Measurements from ENCODE around the gene BPIFB1.

BPIFB1 gene

DNA sequence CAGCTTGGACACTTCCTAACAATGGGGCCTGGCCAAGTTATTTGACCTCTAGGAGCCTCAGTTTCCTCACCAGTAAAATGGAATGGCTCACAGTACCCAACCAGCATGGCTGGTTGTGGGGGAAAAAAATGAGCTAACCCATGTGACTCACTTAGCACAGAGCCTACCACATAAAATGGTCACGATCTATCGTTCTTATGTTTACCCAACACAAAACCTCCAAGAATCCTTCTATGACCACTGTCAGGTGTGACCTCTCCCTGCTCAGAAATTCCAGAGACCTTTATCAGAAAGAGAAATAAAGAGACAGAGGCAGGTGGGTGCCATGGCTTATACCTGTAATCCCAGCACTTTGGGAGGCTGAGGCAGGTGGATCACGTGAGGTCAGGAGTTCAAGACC, 39.4 kb downstream of the BPIFB1 start:
- H3K4me3 ChIP-seq (ENCODE audit: insufficient read length, low read depth), result no peak overlapping the region
- TF ChIP-seq YY1 (IDR thresholded peaks at IDR 0.05; ENCODE audit: insufficient read depth, insufficient read length) (no peak), ZNF274 (IDR thresholded peaks at IDR 0.05; ENCODE audit: low read depth, low read length) (no peak), SUZ12 (IDR thresholded peaks at IDR 0.05; ENCODE audit: extremely low read depth, insufficient read depth, insufficient read length) (no peak)
- DNase-seq (ENCODE audit: low read depth, low spot score), result no peak
- no peaks in the 10 kb centered on the region for H3K9me3 ChIP-seq (ENCODE audit: insufficient read depth, low read length)
- H3K4me1 ChIP-seq (ENCODE audit: insufficient read depth, insufficient read length), result no peaks in the 10 kb centered on the region
- H3K36me3 ChIP-seq (ENCODE audit: insufficient read depth, insufficient read length, low read length), result no peaks in the 10 kb centered on the region
- H3K27me3 ChIP-seq (ENCODE audit: insufficient read depth, insufficient read length), result no peaks in the 10 kb centered on the region
- no peak overlapping the region for H3K9ac ChIP-seq (ENCODE audit: insufficient read length, low read depth)

GRCh38 chr20:33323236-33323635, 40.2 kb downstream of the BPIFB1 start:
- Histone ChIP-seq H3K4me1 (ENCODE audit: insufficient read depth, insufficient read length) (no peaks in the 10 kb centered on the region), H3K4me3 (ENCODE audit: insufficient read length, low read depth) (no peak overlapping the region), H3K9ac (ENCODE audit: insufficient read length, low read depth) (no peak overlapping the region), H3K9me3 (ENCODE audit: insufficient read depth, low read length) (no peaks in the 10 kb centered on the region), H3K27me3 (ENCODE audit: insufficient read depth, insufficient read length) (no peaks in the 10 kb centered on the region), H3K36me3 (ENCODE audit: insufficient read depth, insufficient read length, low read length) (no peaks in the 10 kb centered on the region)
- TF ChIP-seq ZNF274 (IDR thresholded peaks at IDR 0.05; ENCODE audit: low read depth, low read length) (no peak), YY1 (IDR thresholded peaks at IDR 0.05; ENCODE audit: insufficient read depth, insufficient read length) (no peak), SUZ12 (IDR thresholded peaks at IDR 0.05; ENCODE audit: extremely low read depth, insufficient read depth, insufficient read length) (no peak)
- no peak for DNase-seq (ENCODE audit: low read depth, low spot score)

DNA sequence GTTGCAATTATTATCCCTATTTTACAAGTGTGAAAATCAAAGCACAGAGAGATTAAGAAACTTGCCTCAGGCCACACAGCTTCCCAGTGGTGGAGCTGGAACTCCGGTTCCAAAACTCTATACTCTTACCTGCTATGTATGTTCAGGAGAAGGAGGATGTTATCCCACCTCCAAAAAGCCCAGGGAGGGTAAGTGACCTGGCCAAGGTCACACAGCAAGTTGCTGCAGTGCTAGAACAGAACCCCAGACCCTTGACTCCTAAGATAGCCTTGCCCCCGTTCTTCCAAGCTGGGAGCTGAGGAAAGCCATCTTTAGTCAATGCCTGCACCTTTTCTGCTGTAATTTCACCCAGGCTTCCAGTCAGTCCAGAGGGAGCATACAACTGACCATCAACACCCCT, 42.3 kb downstream of the BPIFB1 start:
- H3K4me3 ChIP-seq (ENCODE audit: insufficient read length, low read depth), result no peak overlapping the region
- H3K27me3 ChIP-seq (ENCODE audit: insufficient read depth, insufficient read length), result no peaks in the 10 kb centered on the region
- TF ChIP-seq ZNF274 (IDR thresholded peaks at IDR 0.05; ENCODE audit: low read depth, low read length) (no peak), YY1 (IDR thresholded peaks at IDR 0.05; ENCODE audit: insufficient read depth, insufficient read length) (no peak), SUZ12 (IDR thresholded peaks at IDR 0.05; ENCODE audit: extremely low read depth, insufficient read depth, insufficient read length) (no peak)
- H3K36me3 ChIP-seq (ENCODE audit: insufficient read depth, insufficient read length, low read length), result no peaks in the 10 kb centered on the region
- H3K4me1 ChIP-seq (ENCODE audit: insufficient read depth, insufficient read length), result peaks cover 4% of the 10 kb centered on the region
- no peaks in the 10 kb centered on the region for H3K9me3 ChIP-seq (ENCODE audit: insufficient read depth, low read length)
- no peak for DNase-seq (ENCODE audit: low read depth, low spot score)
- H3K9ac ChIP-seq (ENCODE audit: insufficient read length, low read depth), result no peak overlapping the region

GRCh38 chr20:33328157-33329137, 45.4 kb downstream of the BPIFB1 start:
- Histone ChIP-seq H3K4me1 (ENCODE audit: insufficient read depth, insufficient read length) (peaks cover 4% of the 10 kb centered on the region), H3K4me3 (ENCODE audit: insufficient read length, low read depth) (no peak overlapping the region), H3K9me3 (ENCODE audit: insufficient read depth, low read length) (no peaks in the 10 kb centered on the region), H3K9ac (ENCODE audit: insufficient read length, low read depth) (no peak overlapping the region), H3K27me3 (ENCODE audit: insufficient read depth, insufficient read length) (no peaks in the 10 kb centered on the region), H3K36me3 (ENCODE audit: insufficient read depth, insufficient read length, low read length) (no peaks in the 10 kb centered on the region)
- DNase-seq (ENCODE audit: low read depth, low spot score), result no peak
- TF ChIP-seq YY1 (IDR thresholded peaks at IDR 0.05; ENCODE audit: insufficient read depth, insufficient read length) (no peak), ZNF274 (IDR thresholded peaks at IDR 0.05; ENCODE audit: low read depth, low read length) (no peak), SUZ12 (IDR thresholded peaks at IDR 0.05; ENCODE audit: extremely low read depth, insufficient read depth, insufficient read length) (no peak)

DNA sequence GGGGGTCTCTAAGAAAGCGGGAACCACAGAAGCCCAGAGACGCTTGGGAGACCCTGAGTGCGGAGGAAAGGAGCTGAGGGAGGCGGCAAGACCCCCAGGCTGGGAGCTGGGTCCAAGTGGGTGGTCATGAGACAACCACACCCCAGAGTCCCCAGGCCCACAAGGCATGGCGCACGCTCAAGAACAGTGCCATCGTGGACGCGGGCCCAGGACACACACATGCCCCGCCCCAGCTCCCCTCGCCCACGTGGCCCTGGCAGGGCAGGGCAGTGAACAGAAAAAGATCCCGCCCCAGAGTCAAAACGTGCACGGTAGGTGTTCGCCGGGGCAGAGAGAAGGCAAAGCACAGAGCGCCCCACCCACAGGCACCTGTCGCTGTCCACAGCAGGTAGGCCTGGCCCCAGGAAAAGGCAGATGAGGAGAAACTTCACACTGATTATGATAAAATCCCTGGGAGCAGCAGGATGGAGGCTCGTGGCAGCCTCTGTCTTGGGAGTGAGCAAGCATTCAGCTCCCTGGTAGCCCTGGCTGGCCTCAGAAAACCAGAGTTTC, 50.0 kb downstream of the BPIFB1 start:
- Histone ChIP-seq H3K36me3 (ENCODE audit: insufficient read depth, insufficient read length, low read length) (no peaks in the 10 kb centered on the region), H3K27me3 (ENCODE audit: insufficient read depth, insufficient read length) (no peaks in the 10 kb centered on the region), H3K4me3 (ENCODE audit: insufficient read length, low read depth) (no peak overlapping the region), H3K4me1 (ENCODE audit: insufficient read depth, insufficient read length) (peaks cover 4% of the 10 kb centered on the region), H3K9ac (ENCODE audit: insufficient read length, low read depth) (no peak overlapping the region), H3K9me3 (ENCODE audit: insufficient read depth, low read length) (no peaks in the 10 kb centered on the region)
- DNase-seq (ENCODE audit: low read depth, low spot score), result no peak
- TF ChIP-seq YY1 (IDR thresholded peaks at IDR 0.05; ENCODE audit: insufficient read depth, insufficient read length), result no peak
- TF ChIP-seq ZNF274 (IDR thresholded peaks at IDR 0.05; ENCODE audit: low read depth, low read length), result no peak
- TF ChIP-seq SUZ12 (IDR thresholded peaks at IDR 0.05; ENCODE audit: extremely low read depth, insufficient read depth, insufficient read length), result no peak

DNA sequence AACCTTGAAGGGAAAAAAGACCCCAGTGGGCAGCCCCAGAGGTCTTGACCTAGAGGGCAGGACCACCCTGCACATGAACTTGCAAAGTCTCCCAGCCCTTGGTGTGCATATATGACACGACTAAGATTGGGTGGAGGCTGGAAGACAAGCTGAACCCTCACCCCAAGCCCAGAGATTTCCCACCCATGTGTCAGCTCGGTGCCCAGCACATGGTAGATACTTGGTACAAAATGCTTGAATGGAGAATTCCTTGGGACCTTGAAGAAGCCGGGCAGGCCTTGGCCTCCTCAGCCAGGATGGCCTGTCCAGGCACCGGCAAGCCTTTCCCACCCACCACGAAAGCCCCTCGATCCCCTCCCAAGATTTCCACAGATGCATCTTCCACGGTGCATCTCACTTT, 50.6 kb downstream of the BPIFB1 start:
- H3K4me1 ChIP-seq (ENCODE audit: insufficient read depth, insufficient read length), result peaks cover under 1% of the 10 kb centered on the region
- no peak for TF ChIP-seq YY1 (IDR thresholded peaks at IDR 0.05; ENCODE audit: insufficient read depth, insufficient read length)
- no peak for TF ChIP-seq SUZ12 (IDR thresholded peaks at IDR 0.05; ENCODE audit: extremely low read depth, insufficient read depth, insufficient read length)
- no peak for TF ChIP-seq ZNF274 (IDR thresholded peaks at IDR 0.05; ENCODE audit: low read depth, low read length)
- H3K36me3 ChIP-seq (ENCODE audit: insufficient read depth, insufficient read length, low read length), result no peaks in the 10 kb centered on the region
- no peak for DNase-seq (ENCODE audit: low read depth, low spot score)
- no peak overlapping the region for H3K9ac ChIP-seq (ENCODE audit: insufficient read length, low read depth)
- H3K4me3 ChIP-seq (ENCODE audit: insufficient read length, low read depth), result no peak overlapping the region
- no peaks in the 10 kb centered on the region for H3K9me3 ChIP-seq (ENCODE audit: insufficient read depth, low read length)
- no peaks in the 10 kb centered on the region for H3K27me3 ChIP-seq (ENCODE audit: insufficient read depth, insufficient read length)

- no peaks in the 10 kb centered on the region for H3K4me1 ChIP-seq (ENCODE audit: insufficient read depth, insufficient read length)
These were observed 51.1 kb downstream of the BPIFB1 start for GRCh38 chr20:33334111-33334510.

More at GRCh38 chr20:33334111-33334510, 51.1 kb downstream of the BPIFB1 start:
- Histone ChIP-seq H3K27me3 (ENCODE audit: insufficient read depth, insufficient read length) (no peaks in the 10 kb centered on the region), H3K9ac (ENCODE audit: insufficient read length, low read depth) (no peak overlapping the region), H3K36me3 (ENCODE audit: insufficient read depth, insufficient read length, low read length) (no peaks in the 10 kb centered on the region), H3K4me3 (ENCODE audit: insufficient read length, low read depth) (no peak overlapping the region), H3K9me3 (ENCODE audit: insufficient read depth, low read length) (no peaks in the 10 kb centered on the region)
- TF ChIP-seq YY1 (IDR thresholded peaks at IDR 0.05; ENCODE audit: insufficient read depth, insufficient read length), result no peak
- TF ChIP-seq SUZ12 (IDR thresholded peaks at IDR 0.05; ENCODE audit: extremely low read depth, insufficient read depth, insufficient read length), result no peak
- TF ChIP-seq ZNF274 (IDR thresholded peaks at IDR 0.05; ENCODE audit: low read depth, low read length), result no peak
- DNase-seq (ENCODE audit: low read depth, low spot score), result no peak
